GM12872 (cell line): ENCODE data around the gene LIMS2.

Source experiments
- TF ChIP-seq, protein P1 (sequence below): IDR thresholded peaks from 3 replicates; pipeline ENCODE4 v1.5.1; 2011; ENCODE audit warnings: low read depth, mild to moderate bottlenecking, low read length, moderate library complexity; ENCODE audit not compliant: insufficient read depth

Gene LIMS2

DNA sequence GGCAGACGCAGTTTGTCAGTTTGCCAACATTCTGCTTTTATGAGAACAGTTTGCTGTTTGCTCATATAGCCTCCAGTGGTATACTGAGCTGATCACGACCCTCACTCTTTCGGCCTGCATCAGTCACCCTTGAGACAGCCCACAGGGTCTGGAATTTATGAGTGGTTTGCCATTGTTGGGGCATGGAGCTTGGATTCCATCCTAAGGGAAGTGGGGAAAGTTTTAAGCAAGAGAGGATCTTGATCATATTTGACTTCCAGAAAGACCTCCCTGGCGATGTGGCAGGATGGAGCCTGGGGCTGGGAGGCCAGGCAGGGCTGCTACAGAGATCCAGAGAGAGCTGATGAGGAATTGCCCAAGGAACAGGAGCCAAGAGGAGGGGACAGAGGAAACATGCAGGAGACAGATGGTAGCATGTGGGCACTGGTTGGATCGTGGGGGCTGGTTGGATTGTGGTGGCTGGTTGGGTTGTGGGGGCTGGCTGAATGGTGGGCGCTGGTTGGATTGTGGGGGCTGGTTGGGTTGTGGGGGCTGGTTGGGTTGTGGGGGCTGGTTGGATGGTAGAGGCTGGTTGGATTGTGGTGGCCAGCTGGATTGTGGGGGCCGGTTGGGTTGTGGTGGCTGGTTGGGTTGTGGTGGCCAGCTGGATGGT is 56.7 kb downstream of the LIMS2 start:
- TF ChIP-seq, protein P1, sequence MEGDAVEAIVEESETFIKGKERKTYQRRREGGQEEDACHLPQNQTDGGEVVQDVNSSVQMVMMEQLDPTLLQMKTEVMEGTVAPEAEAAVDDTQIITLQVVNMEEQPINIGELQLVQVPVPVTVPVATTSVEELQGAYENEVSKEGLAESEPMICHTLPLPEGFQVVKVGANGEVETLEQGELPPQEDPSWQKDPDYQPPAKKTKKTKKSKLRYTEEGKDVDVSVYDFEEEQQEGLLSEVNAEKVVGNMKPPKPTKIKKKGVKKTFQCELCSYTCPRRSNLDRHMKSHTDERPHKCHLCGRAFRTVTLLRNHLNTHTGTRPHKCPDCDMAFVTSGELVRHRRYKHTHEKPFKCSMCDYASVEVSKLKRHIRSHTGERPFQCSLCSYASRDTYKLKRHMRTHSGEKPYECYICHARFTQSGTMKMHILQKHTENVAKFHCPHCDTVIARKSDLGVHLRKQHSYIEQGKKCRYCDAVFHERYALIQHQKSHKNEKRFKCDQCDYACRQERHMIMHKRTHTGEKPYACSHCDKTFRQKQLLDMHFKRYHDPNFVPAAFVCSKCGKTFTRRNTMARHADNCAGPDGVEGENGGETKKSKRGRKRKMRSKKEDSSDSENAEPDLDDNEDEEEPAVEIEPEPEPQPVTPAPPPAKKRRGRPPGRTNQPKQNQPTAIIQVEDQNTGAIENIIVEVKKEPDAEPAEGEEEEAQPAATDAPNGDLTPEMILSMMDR: no peak

DNA sequence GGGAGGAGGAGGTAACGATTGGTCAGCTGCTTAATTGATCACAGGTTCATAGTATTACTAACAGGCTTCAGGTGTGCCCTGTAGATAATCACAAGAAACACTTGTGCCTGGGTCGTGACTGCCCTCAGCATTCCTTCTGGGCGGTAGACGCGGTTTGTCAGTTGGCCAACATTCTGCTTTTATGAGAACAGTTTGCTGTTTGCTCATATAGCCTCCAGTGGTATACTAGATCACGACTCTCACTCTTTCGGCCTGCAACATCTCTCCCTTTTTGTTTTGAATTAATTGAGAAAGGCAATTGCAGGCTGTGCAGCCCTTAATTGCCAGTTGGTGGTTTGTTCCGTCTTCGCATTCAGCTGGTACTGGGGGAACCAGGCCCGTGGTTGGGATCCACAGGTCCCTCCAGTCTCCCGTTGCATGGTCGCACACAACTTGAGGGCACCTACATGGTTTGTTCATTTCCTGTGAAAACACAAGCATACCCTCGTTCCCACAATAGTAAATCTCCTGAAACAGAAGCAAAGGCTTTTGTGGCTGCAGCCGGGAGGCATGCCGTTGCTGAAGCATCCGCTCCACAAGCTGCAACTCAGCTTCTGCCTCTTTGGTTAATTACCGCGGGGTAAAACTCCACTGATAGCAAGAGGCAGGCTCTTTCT is 59.7 kb downstream of the LIMS2 start:
- TF ChIP-seq, protein P1: no peak

DNA sequence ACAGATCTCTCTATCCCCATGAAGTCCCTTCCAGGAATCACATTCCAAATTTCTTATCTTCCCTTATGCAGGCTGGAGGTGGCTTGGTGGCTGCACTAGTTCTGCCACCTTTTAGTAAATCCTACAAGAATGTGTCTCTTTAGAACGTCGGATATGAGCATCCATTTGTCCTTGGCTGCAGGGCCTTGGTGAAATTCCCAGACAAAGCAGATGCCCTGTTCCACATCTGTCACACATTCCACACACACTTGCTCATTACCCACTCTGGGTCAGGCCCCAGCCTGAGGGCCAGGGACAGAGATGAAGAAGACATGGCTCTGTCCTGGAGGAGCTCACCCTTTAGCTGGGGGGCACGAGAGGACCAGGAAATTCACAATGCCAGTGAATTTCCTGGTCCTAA is 60.6 kb downstream of the LIMS2 start:
- TF ChIP-seq, protein P1: no peak

DNA sequence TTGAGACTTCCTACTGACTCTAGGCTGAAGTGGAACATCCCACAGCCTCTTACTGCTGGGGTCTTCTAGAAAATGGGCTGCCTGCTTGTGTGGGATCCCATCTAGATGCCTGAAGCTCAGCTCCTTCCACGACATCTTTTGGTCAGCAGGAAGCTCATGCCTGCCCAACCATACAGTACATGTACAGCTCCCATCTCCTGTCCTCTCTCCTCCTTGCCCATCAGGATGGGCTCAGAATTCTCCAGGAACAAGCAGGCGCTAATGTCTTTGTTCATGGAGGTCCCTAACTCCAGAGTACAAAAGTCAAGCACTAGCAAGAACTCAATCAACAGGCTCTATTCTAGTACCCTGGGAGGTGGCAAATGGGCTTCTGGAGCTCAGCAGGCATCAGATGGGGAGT is 61.1 kb downstream of the LIMS2 start:
- TF ChIP-seq, protein P1: no peak

DNA sequence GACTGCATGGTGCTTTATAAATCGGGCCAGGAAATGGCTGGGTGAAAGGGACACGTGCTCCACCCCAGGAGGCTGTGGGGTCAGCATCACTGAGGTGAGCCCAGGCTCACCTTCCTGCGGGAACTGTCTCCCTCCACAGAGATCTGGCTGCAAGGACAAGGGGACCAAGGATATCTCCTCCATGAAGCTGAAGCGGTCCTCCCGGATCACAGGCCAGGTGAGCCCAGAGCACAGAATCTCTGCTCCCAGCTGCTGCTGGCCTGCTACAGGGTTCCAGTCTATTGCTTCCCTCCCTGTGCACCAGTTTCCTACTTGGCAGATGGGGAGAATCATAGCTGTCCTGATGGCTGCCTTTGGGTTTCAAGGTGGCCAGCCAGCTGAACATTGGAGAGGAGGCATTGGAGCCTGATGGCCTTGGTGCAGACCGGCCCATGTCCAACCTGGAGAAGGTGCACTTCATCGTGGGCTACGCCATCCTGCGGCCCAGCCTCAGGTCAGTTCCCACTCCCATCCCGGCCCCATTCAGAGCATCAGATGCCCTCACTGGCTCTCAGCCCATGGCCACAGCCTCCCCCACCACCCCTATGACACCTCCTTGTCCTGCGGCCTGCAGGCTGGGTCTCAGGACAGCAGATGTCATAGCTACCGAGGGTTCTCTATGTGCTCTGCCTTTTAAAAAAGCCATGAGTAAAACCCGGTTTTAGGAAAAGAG is 63.1 kb downstream of the LIMS2 start:
- TF ChIP-seq, protein P1: no peak

DNA sequence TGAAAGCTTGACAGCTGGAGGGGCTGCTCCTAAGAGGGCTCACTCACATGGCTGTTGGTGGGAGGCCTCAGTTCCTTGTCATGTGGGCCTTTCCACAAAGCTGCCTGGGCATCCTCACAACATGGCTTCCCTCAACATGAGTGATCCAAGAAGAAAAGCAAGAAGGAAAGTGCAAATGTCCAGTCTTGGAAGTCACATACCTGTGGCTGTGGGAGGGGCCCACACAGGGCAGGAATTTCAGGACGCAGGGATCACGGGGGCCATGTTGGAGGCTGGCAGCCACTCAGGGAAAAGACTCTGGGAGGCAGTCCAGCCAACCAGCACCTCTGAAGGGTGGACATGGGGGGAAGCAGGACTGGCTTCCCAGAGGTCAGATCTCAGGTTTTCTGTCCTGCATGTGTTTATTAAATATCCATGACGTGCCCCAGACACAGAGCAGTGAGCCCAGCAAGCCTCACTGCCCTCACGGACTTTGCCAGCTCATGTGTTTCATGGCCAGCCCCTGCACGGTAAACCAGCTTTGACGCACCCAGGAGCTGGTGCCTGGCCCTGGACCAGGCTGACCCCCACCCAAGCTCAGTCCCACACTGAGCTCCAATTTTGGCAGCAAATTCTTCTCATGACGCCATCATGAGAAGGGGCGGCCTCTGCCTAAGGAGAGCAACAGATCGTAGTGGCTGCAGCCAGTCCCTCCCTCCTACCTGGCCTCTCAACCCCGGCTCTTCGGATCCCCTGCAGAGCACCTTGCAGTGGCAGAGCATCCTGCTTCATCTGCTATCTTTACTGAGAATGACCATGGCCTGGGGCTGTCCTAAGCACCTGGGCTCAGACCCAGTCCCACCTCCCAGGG is 64.0 kb downstream of the LIMS2 start:
- TF ChIP-seq, protein P1: no peak

DNA sequence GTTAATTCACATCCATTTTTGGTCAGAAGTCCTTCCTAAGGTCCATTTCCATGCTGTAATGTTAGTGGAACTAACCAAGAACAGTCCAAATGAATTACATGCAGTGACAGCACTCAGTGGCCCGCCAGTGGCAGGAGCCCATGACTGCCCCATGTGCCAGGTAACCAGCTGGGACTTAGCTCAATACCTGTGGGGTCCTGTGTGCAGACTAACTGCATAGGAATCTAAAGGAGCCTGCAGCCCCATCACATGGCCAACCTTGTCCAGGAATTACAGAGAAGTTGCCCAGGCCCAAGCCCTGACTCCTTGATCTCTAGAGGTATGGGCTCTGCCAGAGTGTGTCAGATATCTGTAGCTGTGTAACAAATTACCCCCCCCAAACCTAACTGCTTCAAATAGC is 64.8 kb downstream of the LIMS2 start:
- TF ChIP-seq, protein P1: no peak
